Camera-type eye (tissue), 1 donor: ENCODE results near the gene SRD5A1. TPM values are rescaled to one million over a fixed set of nuclear protein-coding genes. Genes with fewer than 3 reads are reported as not detected.

ENCODE experiments used
- total RNA-seq: library from RNA; depleted of rRNA; stranded (reverse); fragments of >200 nt; gene quantifications from one replicate; pipeline ENCODE4 v1.2.3, GENCODE V29; 2014

The SRD5A1 gene
- 13.5 TPM for total RNA-seq

DNA sequence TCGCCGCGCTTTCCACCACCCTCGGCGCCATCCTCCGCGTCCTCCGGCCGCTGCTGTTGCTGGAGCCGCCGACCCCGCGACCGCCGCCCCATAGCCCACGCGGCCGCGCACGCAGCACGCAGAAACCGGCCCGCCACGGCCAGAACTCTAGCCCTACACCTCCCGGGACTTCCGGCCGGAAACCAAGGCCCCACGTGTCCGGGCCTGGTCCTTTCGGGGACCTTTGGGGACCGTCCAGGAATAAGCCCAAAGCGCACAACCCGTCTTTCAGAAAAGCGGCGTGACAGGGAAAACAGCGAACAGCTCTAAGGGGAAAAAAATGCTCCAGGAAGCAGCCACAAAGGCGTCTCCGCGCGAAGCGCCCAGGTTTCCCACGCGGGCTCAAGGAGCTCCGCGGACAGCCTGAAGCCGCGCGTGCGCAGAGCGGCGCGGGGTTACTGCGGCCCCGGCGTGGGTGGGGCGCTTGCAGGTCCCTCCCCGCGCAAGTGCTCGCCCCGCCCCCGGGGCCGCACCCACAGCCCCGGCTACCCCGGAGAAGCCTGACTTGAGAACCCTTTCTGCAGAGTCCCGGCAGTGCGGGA, at the start of gene SRD5A1, which contains the start of gene NSUN2:
SRD5A1 (plus strand) TSS at position 553 of the 581 bp plus-strand sequence. CDS start 137 bp downstream, outside the sequence.
NSUN2 (minus strand) TSS at position 157 of the 581 bp plus-strand sequence; CDS start at position 92, 65 bp downstream.

DNA sequence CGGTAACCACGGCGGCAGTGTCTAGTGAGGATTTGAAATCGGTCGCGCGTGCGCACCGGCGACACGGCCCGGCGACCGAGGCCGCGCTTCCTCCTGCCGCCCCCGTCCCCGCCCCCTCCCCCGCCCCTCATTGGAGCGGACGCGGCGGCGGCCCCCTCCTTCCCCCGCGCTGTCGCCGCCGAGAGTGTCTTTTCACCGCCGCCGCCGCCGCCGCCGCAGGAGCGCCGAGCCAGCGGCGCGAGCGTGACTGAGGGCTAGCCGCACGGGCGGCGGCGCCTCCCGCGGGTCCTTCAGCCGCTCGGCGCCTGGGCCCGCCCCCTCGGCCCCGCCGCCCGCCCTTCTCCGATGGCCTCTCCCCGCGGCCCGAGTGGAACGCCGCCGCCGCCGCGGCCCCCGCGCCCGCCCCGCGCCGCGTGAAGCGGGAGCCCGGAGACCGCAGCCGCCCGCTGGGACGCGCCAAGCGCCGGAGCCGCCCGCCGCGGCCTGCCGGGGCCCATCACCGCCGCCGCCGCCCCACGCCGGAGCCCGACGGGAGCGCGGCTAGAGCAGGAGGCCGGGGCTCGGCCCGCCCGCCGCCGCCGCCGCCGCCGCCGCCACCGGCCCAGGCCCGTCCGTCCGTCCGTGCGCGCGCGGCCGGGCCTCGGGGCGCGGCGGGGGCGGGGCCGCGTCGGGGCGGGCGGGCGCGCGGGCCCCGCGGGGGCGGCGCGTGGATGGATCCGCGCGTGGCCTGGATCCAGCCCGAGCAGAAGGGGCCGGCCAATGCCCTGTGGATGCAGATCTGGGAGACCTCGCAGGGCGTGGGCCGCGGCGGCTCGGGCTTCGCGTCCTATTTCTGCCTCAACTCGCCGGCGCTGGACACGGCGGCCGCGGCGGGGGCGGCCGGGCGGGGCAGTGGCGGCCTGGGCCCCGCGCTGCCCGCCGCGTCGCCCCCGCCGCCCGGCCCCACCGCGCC, 80.3 kb downstream of the SRD5A1 start, which contains the start of gene TENT4A:
TENT4A (plus strand) TSS at position 159 of the 952 bp plus-strand sequence; CDS start at position 711, 552 bp downstream.

Other genes starting within 250 kb of the SRD5A1 start
- 6.5 TPM for gene UBE2QL1, start 184.6 kb upstream of the SRD5A1 start, total RNA-seq
- gene NSUN2, start 396 bp upstream of the SRD5A1 start, total RNA-seq = 41.5 TPM
- 32.9 TPM for gene TENT4A, start 80.0 kb downstream of the SRD5A1 start, total RNA-seq